Breast epithelium (tissue), 3 donors: ENCODE data around the gene GPR35.

Source experiments
- POLR2A ChIP-seq: fragments of 450-650 bp; IDR thresholded peaks from one replicate; pipeline ENCODE4 v1.6.1; 2016; ENCODE audit warnings: antibody characterized with exemption, mild to moderate bottlenecking, moderate library complexity
- POLR2AphosphoS5 ChIP-seq, 3 donors: sonication (generic); formaldehyde crosslinking; IDR thresholded peaks; one replicate each; pipeline ENCODE4 v1.6.1; 2017; ENCODE audit warnings: antibody characterized with exemption in 3 of 3
- TF ChIP-seq, protein P1 (sequence below), 3 donors: fragments of 450-650 bp; IDR thresholded peaks; one replicate each; pipeline ENCODE4 v1.5.1; 2016 to 2017; ENCODE audit warnings: antibody characterized with exemption in 3 of 3, mild to moderate bottlenecking in 3 of 3, moderate library complexity in 3 of 3

DNA sequence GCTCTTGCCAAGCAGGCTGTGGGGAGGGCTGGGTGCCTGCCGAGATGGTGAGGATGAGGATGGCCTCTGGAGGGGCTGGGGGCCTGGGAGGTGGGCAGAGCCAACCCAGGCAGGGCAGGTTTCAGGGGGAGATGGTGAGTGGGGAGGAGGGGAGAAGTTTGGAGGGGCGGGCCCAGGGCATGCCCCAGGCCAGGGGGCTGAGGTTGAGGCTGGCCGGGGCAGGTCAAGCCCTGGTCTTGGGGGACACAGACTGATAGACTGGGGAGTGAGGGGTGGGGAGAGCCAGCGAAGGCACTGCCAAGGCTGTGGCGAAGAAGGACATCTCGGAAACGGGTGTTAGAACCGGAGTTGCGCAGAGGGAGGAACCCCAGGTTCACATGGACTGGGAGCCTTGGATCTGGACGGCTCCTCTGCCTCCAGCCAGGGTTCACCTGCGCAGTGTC is 26.1 kb upstream of the GPR35 start:
- TF ChIP-seq, protein P1, sequence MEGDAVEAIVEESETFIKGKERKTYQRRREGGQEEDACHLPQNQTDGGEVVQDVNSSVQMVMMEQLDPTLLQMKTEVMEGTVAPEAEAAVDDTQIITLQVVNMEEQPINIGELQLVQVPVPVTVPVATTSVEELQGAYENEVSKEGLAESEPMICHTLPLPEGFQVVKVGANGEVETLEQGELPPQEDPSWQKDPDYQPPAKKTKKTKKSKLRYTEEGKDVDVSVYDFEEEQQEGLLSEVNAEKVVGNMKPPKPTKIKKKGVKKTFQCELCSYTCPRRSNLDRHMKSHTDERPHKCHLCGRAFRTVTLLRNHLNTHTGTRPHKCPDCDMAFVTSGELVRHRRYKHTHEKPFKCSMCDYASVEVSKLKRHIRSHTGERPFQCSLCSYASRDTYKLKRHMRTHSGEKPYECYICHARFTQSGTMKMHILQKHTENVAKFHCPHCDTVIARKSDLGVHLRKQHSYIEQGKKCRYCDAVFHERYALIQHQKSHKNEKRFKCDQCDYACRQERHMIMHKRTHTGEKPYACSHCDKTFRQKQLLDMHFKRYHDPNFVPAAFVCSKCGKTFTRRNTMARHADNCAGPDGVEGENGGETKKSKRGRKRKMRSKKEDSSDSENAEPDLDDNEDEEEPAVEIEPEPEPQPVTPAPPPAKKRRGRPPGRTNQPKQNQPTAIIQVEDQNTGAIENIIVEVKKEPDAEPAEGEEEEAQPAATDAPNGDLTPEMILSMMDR (IDR thresholded peaks at IDR 0.05): no peak
- no peak for TF ChIP-seq POLR2AphosphoS5 (IDR thresholded peaks at IDR 0.05)
- no peak for TF ChIP-seq POLR2A
